Esophagus squamous epithelium (tissue), 4 donors: ENCODE results near the gene WDR1.

ENCODE experiments used
- POLR2A ChIP-seq, 4 donors: fragments of 450-650 bp; IDR thresholded peaks; one replicate each; pipeline ENCODE4 v1.6.1; 2017; ENCODE audit warnings: antibody characterized with exemption in 4 of 4, mild to moderate bottlenecking in 4 of 4, moderate library complexity in 3 of 4
- TF ChIP-seq, protein P1 (sequence below), 6 experiments: fragments of 450-650 bp in 4 of 6; fragments of 200-600 bp in 2 of 6; sonication (generic) in 2 of 6; IDR thresholded peaks; one replicate each; pipeline ENCODE4 v1.5.1; 2016 to 2019; ENCODE audit warnings: antibody characterized with exemption in 6 of 6, mild to moderate bottlenecking in 4 of 6, moderate library complexity in 4 of 6

DNA sequence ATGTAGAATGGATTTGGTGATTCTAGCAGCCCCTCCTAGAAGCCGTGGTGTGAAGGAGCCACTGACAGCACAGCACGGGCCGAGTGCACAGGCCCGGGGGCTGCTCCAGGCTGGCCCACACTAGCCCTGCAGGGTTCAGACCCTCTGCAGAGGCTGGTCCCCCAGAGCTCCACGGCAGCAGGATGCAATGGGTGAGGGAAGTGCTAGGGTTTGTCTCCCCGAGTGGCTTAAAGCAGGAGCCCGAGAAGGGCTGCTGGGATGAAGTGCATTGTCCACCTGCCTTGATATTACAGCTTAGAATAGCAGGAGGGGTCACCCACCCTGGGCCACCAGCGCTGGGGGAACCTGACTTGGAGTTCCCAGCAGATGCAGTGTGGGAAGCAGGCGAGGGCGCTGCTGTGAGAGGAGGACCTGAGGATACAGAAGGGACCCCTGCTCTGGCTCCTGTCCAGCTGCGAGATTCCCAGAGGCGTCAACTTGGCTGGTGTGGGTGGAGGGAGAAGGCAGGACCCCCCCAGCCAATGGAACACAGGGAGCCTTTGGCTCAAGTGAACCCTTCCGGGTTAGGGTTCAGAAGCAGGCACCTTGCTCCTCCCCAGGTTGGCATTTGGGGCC lies 30.0 kb downstream of the WDR1 start:
- TF ChIP-seq POLR2A (IDR thresholded peaks at IDR 0.05): no peak
- TF ChIP-seq, protein P1, sequence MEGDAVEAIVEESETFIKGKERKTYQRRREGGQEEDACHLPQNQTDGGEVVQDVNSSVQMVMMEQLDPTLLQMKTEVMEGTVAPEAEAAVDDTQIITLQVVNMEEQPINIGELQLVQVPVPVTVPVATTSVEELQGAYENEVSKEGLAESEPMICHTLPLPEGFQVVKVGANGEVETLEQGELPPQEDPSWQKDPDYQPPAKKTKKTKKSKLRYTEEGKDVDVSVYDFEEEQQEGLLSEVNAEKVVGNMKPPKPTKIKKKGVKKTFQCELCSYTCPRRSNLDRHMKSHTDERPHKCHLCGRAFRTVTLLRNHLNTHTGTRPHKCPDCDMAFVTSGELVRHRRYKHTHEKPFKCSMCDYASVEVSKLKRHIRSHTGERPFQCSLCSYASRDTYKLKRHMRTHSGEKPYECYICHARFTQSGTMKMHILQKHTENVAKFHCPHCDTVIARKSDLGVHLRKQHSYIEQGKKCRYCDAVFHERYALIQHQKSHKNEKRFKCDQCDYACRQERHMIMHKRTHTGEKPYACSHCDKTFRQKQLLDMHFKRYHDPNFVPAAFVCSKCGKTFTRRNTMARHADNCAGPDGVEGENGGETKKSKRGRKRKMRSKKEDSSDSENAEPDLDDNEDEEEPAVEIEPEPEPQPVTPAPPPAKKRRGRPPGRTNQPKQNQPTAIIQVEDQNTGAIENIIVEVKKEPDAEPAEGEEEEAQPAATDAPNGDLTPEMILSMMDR (IDR thresholded peaks at IDR 0.05): no peak
